Epithelial cell of proximal tubule (primary cell): ENCODE data around the gene TMC8. TPM values are rescaled to one million over a fixed set of nuclear protein-coding genes. Genes with fewer than 3 reads are reported as not detected.

Source experiments
- DNase-seq: peaks from one replicate; pipeline ENCODE4 v3.0.0-alpha.2; 2011; ENCODE audit warnings: low read depth
- H3K4me3 ChIP-seq: 2 replicates; pipeline ENCODE4 v1.5.1; 2011; ENCODE audit warnings: low read depth, mild to moderate bottlenecking, low read length
- CTCF ChIP-seq: conservative IDR thresholded peaks from 2 replicates; pipeline ENCODE4 v1.5.1; 2012; ENCODE audit warnings: low read depth, mild to moderate bottlenecking, low read length
- total RNA-seq: library from RNA; depleted of rRNA; stranded (reverse); fragments of >200 nt; gene quantifications from 2 replicates; pipeline ENCODE4 v1.2.3, GENCODE V29; 2015

The TMC8 gene
- total RNA-seq, 1 donor from 2014 or later: 1.2 TPM

- DNase-seq: no peak
- no peak for TF ChIP-seq CTCF
Observed at GRCh38 chr17:78127888-78128550, 2.6 kb upstream of the TMC8 start.

GRCh38 chr17:78128551-78129350 lies 1.8 kb upstream of the TMC8 start, which contains the start of gene TMC6:
Gene TMC6, minus strand, starts transcription at chr17:78128755. Its CDS starts 1,923 bp downstream, at chr17:78126832.
- no peak for TF ChIP-seq CTCF
- H3K4me3 ChIP-seq: peak within 1 kb of the TSS; percentile 83
- no peak for DNase-seq

More at GRCh38 chr17:78127888-78128550, 2.6 kb upstream of the TMC8 start:
- H3K4me3 ChIP-seq: peak overlapping the region; percentile 83

- DNase-seq: no peak
- no peak for TF ChIP-seq CTCF
- H3K4me3 ChIP-seq: no peak overlapping the region
Observed at GRCh38 chr17:78129351-78130089, 1.1 kb upstream of the TMC8 start.

GRCh38 chr17:78130090-78130436 lies 508 bp upstream of the TMC8 start:
- TF ChIP-seq CTCF: no peak
- no peak overlapping the region for H3K4me3 ChIP-seq
- DNase-seq: no peak

GRCh38 chr17:78131172-78132083 lies 857 bp downstream of the TMC8 start:
- TF ChIP-seq CTCF: no peak
- no peak for DNase-seq
- H3K4me3 ChIP-seq: no peak overlapping the region

GRCh38 chr17:78132084-78132676 lies 1.6 kb downstream of the TMC8 start:
- no peak for DNase-seq
- TF ChIP-seq CTCF: no peak
- no peak overlapping the region for H3K4me3 ChIP-seq
